NCI-H82 (cell line): ENCODE measurements around the gene RGR.

Source experiments
- DNase-seq: peaks from one replicate; lab custom pipeline; 2025; lab: John Stamatoyannopoulos, UW

The RGR gene, protein sequence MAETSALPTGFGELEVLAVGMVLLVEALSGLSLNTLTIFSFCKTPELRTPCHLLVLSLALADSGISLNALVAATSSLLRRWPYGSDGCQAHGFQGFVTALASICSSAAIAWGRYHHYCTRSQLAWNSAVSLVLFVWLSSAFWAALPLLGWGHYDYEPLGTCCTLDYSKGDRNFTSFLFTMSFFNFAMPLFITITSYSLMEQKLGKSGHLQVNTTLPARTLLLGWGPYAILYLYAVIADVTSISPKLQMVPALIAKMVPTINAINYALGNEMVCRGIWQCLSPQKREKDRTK

DNA sequence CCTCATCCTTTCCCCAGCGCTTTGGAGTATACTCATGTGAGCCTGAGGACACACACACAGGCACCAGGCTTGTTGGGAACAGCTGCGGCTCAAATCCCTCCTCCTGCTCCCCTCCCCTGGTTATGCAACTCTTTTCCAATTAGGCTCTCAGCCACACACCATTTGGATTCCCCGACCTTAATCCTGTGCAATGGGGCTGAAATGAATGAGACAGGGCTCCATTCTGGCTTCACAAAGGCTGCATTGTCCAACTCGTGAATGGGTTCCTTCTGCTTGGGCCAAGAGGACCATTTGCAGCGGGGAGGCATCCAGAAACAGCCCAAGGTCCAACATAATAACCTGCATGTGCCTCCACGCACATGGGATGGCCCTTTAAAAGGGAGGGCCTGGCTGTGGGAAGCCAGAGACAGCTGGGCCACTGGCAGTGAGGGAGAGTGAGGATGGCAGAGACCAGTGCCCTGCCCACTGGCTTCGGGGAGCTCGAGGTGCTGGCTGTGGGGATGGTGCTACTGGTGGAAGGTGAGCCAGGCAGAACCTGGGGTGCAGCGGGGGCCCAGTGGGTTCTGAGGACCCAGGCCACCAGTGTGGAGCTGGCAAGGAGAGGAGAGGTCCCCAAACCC is at the start of gene RGR:
TSS of gene RGR (plus strand) at position 403 of the 620 bp plus-strand sequence. CDS start at position 441, 38 bp downstream.
- DNase-seq = peak; percentile 96

DNA sequence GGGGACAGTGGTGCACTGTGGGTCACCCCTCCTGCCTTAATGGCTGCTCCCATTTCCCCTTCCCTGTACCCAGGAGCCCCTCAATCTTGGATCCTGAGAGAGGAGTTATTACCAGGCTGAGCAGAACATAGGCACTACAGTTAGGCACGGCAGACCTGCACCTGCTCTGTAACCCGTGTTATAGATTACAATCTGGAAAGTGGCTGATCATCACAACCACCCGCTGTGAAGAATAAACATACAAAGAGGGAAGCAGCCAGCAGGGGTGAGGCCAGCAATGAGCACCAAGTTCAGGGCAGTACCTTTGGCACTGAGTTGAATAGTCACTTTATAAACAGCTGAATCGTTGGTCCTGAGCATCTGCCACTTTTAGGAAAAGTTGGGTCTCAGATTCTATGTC is 48.8 kb upstream of the RGR start:
- DNase-seq = peak; percentile 13

DNA sequence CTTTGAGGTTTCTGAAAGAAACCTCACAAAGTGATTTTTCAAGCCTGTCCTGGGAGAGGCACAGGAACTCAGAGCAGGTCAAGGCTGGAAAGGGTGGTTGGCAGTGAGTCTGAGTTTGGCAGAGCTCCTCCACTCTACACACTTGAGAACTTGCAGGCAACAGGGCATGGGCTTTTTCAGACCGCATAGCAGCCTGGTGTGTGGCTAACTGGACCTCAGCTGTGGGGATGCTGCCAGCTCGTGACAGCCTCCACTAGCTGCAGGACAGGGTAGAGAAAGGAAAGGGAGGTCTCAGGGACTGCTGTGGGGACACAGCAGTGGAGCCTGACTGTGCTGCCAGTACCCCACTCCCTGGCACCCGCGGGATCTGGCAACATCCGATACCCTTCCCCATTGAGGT is 47.9 kb upstream of the RGR start:
- no peak for DNase-seq

DNA sequence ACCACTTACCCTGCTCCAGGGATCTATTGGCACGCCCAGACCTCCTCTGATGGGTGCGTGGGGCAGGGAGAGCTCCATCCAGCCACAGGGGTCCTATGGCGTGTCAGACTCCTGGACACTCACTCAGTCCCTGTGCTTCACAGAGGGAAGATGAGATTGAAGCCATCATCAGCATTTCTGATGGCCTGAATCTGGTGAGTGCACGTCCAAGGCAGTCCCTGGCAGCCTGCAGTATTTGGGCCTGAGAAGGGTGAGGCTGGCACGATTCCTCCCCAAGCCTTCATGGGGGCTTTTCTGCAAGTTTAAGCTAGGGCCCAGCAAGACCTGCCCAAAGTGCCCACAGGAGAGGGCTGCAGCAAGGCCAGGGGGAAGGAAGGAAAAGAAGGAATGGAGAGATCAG is 47.2 kb upstream of the RGR start:
- no peak for DNase-seq

DNA sequence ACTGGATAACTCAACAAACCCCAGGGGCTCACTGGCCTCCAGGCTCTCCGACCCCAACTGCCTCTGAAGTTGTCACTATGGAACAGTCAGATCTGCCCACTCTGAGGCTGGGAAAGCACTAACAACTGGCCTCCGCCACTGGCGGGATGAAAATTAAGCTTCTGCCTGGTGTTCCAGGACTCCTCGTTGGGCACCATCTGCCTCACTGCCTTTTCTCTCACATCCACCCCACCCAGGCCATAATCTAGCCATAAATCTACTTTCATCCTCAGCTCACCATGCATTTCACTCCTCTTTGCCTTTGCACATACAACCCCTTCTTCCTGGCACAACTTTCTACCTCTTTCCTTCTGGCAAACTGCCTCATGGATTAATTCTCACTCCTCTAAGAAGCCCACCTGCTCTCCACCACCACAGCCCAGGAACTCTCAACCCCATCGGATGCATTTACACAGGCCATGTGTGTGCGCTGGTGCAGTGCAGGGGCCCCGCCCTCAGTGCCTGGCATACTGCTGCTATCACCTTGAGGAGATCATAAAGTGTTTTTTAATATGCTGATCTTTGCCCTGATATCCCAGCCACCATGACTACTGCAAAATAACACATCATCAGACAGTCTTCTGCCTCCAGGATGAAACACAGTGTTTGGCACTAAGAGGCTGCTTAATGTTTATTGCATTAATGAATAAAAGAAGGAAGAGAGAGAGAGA is 46.5 kb upstream of the RGR start:
- peak; percentile 63 for DNase-seq

DNA sequence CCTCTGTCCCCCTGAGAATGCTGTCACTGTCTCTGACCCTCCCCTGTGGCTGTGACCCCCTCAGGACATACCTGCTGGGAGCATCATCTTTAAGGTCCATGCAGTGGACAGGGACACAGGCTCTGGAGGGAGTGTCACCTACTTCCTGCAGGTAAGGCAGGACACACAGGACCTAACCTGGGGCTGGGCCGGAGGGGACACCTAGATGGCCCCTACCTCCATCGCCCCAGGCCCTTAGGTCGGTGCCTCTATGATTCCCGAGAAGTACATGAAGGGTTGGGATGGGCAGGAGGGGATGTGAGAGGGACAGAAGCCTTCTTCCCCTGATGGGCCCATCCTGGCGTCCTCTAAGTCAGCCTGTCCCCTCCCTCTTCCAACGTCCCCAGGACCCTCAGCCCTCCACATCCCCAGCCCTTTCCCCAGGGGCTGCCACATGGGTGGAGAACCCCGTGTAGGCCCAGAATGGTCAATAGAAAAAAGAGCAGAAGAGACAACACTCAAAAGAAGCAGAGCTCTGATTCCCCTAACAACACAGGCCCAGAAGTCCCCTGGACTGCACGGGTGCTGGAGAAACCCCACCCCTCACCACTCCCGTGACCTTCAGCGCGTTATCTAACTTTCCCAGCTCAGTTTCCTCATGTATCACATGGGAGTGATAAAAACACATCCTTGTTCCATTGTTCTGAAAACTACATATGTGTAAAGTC is 44.2 kb upstream of the RGR start:
- DNase-seq = no peak

DNA sequence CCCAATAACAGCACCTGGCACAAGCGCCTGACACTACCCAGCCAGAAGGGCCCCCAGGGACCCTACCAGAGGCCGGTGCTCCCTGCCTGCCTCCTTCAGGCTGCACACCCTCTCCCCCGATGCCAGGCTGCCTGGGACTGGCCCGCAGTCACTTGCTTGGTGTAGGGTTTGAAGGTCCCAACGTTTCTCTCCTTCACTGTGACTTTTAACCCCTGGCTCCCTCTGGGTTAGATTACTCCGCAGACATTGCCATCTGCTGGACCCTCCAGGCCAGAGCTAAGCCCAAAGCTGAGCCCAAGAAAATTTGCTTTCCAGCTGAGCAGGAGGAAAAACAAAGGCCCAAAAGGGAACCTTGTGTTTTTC is 43.6 kb upstream of the RGR start:
- peak; percentile 7 for DNase-seq

DNA sequence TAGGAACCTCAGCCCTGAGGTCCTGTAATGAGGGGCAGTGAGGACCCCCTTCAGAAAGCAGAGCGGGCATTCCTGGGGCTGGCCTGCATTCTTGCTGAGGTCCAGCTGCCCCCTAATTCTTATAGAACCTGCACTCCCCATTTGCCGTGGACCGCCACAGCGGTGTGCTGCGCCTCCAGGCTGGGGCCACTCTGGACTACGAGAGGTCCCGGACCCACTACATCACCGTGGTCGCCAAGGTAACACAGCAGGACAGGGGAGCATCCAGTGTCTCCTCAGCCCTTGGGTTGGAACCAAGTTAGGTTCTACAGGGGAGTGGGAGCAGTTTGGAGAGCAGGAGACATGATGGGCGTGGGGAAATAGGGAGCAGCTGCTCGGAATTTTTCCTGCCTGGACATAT is 43.2 kb upstream of the RGR start:
- no peak for DNase-seq

DNA sequence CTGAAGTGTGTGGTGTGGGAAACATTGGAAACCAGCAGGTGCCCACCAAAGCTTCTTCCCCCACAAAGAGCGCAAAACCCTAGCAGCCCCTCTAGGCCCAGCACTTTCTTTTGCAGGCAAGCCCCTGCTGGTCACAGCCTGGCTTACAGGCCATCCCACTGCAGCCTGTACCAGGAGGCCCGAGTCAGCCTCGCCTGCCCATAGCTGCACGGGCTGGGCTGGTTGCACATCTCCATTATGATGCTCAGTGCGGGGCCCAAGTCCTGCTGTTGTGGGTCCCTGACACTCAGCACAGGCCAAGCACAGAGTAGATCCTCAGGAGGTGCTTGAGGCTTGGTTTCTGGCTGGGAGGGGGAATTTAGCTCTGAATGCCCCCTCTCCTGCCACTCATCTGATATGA is 42.5 kb upstream of the RGR start:
- DNase-seq = no peak

DNA sequence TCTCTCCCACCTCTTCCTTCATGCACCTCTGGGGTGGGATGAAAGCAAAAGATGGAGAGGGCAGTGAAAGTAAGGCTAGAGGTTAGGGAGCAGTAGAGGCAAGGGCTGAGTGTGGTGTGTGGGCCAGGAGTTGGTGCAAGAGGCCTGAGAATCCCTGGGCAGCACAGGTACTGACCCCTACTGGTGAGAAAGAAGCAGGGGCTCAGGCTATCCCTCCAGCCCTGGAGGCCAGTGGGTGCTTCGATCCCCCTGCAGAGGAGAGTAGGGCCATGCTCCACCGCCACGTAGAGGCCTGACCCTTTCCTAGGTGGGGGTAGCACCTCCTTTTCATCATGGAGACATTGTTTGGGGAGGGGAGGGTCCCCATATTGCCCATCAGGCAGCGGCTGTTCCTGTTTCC is 40.7 kb upstream of the RGR start:
- peak; percentile 56 for DNase-seq

DNA sequence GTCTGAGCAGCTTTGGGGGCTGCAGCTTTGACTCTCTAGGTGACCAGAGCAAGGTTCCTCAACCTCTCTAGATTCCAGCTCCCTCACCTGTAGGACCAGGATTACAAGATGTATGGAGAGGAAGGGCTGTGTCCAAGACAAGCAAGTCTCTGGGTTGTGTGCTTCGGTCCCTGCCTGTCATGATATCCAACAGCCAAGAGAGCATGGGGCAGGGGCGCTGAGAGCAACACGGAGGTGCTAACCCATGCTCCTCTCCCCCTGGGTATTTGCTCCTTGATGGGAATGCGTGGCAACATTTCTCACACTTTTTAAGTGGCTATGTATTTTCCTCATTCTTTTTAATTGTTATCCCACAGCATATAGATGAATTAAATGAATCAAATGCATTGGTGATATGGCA is 40.2 kb upstream of the RGR start:
- DNase-seq = no peak

DNA sequence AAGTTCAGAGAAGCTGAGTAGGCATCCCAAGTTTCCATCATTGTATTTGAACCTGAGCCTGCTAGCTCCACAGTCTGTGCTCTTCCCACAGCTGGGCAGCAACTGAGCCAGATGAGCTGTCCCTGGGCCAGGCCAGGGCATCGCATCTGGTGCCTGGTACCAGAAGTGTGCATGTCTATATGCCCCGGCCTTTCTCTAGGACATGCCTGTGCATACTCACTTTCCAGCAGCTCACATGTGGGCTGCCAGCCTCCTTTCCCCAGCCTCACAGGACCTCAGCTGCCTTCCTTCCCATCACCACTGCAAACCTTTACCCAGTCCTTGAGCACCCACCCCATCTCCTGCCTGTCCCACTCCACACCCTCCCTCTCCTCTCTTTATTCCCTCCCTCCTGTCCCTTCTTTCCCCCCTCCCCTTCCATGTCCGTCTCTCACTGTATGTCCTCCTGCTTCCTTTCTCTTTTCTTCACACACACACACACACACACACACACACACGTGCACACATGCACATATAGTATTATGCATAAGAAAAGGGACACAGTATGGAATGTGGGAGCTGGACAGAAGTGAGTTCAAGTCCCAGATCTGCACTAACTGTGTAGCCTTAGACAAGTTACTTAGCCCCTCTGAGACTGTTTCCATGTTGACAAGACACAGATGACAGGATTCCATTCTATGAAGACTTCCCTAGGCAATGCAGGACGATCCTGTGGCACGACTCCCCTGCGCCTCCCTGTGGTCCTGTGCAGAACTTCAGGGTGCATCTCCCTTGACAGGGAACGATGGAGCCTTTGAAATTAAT is 39.6 kb upstream of the RGR start:
- DNase-seq = peak; percentile 78

DNA sequence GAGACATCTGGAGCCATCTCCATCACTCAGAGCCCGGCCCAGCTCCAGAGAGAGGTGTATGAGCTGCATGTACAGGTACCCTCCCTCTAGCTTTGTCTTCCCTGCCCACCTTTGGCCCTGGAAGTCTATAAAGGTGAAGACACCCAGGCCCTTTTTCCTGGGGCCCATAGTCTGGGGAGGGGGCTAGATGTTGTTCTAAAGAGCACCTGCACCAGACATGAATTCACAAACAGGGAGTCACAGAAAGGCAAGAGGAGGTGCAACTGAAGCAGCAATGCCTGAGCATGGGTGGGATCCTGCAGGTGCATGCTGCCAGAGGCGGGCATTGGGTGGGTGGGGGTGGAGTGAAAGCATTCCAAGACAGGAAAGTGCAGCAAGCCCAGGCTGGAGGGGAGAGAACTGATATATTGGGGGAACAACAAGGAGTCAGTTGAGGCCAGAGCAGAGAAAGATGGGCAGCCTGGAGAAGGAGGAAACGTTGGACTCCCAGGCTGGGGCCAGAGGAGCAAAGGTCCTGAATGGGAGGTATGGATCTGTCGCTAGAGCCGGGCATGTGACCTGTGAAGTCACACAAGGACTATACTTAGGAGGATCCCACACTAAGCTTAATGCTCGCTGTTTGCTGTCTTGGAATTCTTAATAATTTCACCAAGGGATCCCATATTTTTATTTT is 38.9 kb upstream of the RGR start:
- no peak for DNase-seq

DNA sequence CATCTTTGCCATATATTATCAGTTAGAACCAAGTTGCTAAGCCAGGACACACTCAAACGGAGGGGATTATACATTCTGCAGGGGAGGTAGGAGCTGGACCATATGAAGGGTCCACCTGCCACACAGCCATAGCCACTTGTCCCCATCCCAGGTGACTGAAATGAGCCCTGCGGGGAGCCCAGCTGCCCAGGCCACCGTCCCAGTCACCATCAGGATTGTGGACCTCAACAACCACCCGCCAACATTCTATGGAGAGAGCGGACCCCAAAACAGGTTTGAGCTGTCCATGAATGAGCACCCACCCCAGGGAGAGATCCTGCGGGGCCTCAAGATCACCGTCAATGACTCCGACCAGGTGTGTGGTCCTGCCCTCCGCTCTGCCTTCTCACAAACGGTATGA is 36.8 kb upstream of the RGR start:
- no peak for DNase-seq

DNA sequence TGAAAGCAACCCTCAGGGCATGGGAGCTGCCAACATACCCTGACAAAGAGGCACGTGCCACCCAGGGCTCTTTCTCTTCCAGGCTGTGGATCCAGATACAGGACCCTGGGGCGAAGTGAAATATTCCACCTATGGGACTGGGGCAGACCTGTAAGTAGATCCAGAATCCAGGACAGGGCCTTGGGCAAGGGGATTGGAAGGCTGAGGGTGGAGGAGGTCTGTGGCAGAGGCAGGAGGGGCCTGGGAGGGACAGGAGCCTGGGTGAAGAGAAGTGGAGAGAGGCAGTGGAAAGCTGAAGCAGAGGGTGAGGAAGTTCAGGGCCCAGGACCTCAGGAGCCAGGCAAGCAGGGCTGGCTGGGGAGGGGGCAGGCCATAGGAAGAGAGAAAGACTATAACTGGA is 33.3 kb upstream of the RGR start:
- DNase-seq = no peak

DNA sequence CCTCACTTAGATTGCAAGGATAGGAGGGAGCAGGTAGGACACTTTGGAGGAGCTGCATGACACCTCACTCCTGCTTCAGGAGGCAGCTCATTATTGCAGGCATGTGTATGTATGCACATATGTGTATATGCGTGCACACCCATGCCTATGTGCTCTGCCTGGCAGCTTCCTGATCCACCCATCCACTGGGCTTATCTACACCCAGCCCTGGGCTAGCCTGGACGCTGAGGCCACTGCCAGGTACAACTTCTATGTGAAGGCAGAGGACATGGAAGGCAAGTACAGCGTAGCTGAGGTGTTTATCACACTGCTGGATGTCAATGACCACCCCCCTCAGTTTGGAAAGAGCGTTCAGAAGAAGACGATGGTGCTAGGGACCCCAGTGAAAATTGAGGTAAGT is 32.8 kb upstream of the RGR start:
- DNase-seq = no peak

DNA sequence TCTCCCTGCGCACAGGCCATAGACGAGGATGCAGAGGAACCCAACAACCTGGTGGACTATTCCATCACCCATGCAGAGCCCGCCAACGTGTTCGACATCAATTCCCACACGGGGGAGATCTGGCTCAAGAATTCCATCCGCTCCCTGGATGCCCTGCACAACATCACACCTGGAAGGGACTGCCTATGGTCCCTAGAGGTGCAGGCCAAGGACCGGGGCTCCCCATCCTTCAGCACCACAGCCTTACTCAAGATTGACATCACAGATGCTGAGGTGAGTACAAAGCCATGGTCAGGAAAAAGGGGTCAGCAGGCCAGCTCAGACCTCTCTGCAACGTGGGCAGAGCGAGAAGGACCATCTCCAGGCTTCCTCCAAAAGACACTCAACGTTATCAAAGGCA is 31.8 kb upstream of the RGR start:
- no peak for DNase-seq

DNA sequence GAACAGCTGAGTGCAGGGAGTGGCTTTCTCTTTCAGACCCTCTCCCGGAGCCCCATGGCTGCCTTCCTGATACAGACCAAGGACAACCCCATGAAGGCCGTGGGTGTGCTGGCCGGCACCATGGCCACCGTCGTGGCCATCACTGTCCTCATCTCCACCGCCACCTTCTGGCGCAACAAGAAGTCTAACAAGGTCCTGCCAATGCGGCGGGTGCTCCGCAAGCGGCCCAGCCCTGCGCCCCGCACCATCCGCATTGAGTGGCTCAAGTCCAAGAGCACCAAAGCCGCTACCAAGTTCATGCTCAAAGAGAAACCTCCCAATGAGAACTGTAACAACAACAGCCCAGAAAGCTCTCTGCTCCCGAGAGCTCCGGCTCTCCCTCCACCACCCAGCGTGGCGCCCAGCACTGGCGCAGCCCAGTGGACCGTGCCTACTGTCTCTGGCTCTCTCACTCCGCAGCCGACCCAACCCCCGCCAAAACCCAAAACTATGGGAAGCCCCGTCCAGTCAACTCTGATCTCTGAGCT is 30.7 kb upstream of the RGR start:
- DNase-seq = no peak

DNA sequence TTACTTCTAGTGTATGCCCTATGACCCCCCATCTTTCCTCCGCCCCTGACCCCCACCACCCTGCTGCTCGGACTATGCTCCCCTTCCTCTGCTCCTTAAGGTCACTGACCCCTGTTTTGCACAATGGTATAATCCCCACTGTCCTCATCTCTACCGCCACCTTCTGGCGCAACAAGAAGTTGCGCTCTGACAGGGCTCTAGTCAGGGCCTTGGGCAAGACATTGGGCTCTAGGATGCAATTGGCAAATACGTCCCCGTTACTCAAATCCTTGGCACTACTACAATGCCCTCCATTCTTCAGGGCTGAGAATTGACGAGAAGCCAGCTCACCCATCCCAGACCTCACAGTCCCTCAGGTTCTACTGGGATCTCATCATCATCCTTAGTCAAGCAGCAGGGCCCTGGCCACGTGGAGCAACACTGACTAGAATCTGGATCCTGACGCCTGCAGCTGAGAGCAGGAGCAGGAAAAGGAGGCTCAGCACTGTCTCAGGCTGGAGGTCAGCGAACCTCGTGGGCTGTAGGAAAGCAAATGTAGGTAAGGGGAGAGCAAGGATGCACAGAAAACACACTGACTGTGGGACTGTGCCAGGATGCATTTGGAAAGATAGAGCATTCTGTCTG is 30.1 kb upstream of the RGR start:
- peak; percentile 35 for DNase-seq

DNA sequence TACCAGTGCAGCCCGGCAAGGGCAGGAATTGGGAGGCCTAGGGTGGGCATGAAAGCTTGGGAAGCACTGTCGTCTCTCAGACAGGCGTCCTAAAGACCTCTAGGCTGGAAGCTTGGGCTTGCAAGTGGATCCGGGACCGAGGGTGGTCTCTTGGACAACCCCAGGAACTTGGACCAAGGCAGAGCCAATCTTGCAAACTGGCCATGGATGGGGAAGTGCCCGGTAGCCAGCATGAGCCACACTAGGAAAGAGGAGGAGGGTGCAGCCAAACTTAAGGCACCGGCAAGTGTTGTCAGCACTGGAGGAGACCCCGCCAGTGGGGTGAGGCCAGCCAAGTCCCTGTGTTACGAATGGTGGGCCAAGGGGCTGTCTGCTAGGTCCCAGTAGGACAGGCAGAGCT is 28.0 kb upstream of the RGR start:
- DNase-seq = no peak

DNA sequence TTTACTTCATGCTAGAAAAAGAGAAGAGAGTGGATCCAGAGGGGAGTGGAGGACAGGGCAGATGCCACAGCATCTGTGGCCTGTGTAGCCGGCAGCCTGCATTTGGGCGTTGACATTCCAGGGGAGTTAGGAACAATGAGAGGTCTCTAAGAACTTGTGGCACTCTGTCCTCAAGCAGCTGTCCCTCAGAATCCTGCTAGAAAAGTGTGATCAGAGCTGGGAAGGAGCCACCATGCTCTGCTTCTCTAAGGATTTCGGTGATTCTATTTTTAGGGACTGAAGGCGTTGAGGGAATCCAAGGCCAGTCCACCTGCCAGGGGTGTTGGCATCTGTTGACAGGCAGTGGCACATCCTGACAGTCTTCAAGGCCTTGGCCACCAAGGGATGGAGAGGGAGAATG is 27.1 kb upstream of the RGR start:
- DNase-seq = no peak
